HEK293 (cell line): ENCODE results near the gene ADAM21.

Source experiments
- CTCF ChIA-PET: fragments of 350-600 bp; formaldehyde crosslinking; extraction: SDS; loops from one replicate; lab custom pipeline; 2021; ENCODE audit warnings: antibody characterized with exemption; lab: Yijun Ruan, JAX
- POLR2A ChIA-PET: fragments of 300-600 bp; formaldehyde crosslinking; extraction: SDS; loops from one replicate; lab custom pipeline; 2020; ENCODE audit warnings: antibody characterized with exemption, inconsistent platforms; lab: Yijun Ruan, JAX
- H3K27ac ChIP-seq: fragments of 200-500 bp; sonication (Bioruptor generic); 2 replicates; pipeline ENCODE4 v1.5.1; 2014; ENCODE audit warnings: low read depth, low read length, control low read depth, inconsistent platforms; ENCODE audit errors: extremely low read depth
- H3K36me3 ChIP-seq, 2 experiments: fragments of 200-500 bp in 1 of 2; sonication (Bioruptor generic) in 1 of 2; 1 replicate in 1 of 2; 2 replicates in 1 of 2; pipeline ENCODE4 v1.5.1; 2014 to 2017; ENCODE audit warnings: inconsistent platforms in 2 of 2, low read length in 2 of 2; ENCODE audit not compliant: control insufficient read depth in 2 of 2, insufficient read depth in 1 of 2
- H3K4me1 ChIP-seq: fragments of 200-500 bp; sonication (Bioruptor generic); 2 replicates; pipeline ENCODE4 v1.5.1; 2014; ENCODE audit warnings: mild to moderate bottlenecking, low read length, inconsistent platforms; ENCODE audit not compliant: control insufficient read depth, insufficient read depth
- H3K4me3 ChIP-seq: 2 replicates; pipeline ENCODE4 v1.5.1; 2011; ENCODE audit warnings: low read depth, mild to moderate bottlenecking, control low read depth, low read length, moderate library complexity
- H3K9me3 ChIP-seq: fragments of 200-500 bp; sonication (Bioruptor generic); 2 replicates; pipeline ENCODE4 v1.5.1; 2014; ENCODE audit warnings: low read depth, low read length, inconsistent platforms; ENCODE audit not compliant: control insufficient read depth, insufficient read depth
- IKZF3 ChIP-seq: fragments of 450-650 bp; IDR thresholded peaks from 2 replicates; pipeline ENCODE4 v1.5.0; 2018; ENCODE audit warnings: missing biosample characterization, mild to moderate bottlenecking, missing genetic modification characterization, moderate library complexity
- SETDB1 ChIP-seq: IDR thresholded peaks from one replicate; pipeline ENCODE4 v1.6.1; 2017; ENCODE audit warnings: mild to moderate bottlenecking, low read length, moderate library complexity, mixed read lengths; ENCODE audit not compliant: insufficient read length
- SP2 ChIP-seq: fragments of 450-650 bp; formaldehyde crosslinking; IDR thresholded peaks from 2 replicates; pipeline ENCODE4 v1.5.1; 2016; ENCODE audit warnings: missing biosample characterization, missing genetic modification characterization
- TRIM28 ChIP-seq: IDR thresholded peaks from 2 replicates; pipeline ENCODE4 v1.6.1; 2011; ENCODE audit warnings: low read length, control low read depth, borderline replicate concordance
- ZBTB17 ChIP-seq: fragments of 450-650 bp; formaldehyde crosslinking; IDR thresholded peaks from 2 replicates; pipeline ENCODE4 v1.5.1; 2016; ENCODE audit warnings: missing biosample characterization, missing genetic modification characterization
- ZBTB48 ChIP-seq: fragments of 450-650 bp; formaldehyde crosslinking; IDR thresholded peaks from 2 replicates; pipeline ENCODE4 v1.5.1; 2016; ENCODE audit warnings: missing biosample characterization, missing genetic modification characterization
- ZFHX2 ChIP-seq: fragments of 450-650 bp; formaldehyde crosslinking; conservative IDR thresholded peaks from 2 replicates; pipeline ENCODE4 v1.5.1; 2016; ENCODE audit warnings: missing biosample characterization, missing genetic modification characterization
- ZNF114 ChIP-seq: fragments of 450-650 bp; formaldehyde crosslinking; IDR thresholded peaks from 2 replicates; pipeline ENCODE4 v1.5.0; 2017; ENCODE audit warnings: missing biosample characterization, missing genetic modification characterization
- ZNF169 ChIP-seq: fragments of 450-650 bp; formaldehyde crosslinking; IDR thresholded peaks from 2 replicates; pipeline ENCODE4 v1.5.1; 2016; ENCODE audit warnings: missing biosample characterization, missing genetic modification characterization
- ZNF19 ChIP-seq: fragments of 450-650 bp; formaldehyde crosslinking; IDR thresholded peaks from 2 replicates; pipeline ENCODE4; 2016; ENCODE audit warnings: missing biosample characterization, missing genetic modification characterization, low read depth
- ZNF248 ChIP-seq: fragments of 450-650 bp; formaldehyde crosslinking; IDR thresholded peaks from 2 replicates; pipeline ENCODE4 v1.5.1; 2017; ENCODE audit warnings: missing biosample characterization, missing genetic modification characterization
- ZNF280D ChIP-seq: fragments of 450-650 bp; formaldehyde crosslinking; IDR thresholded peaks from 2 replicates; pipeline ENCODE4 v1.5.1; 2016; ENCODE audit warnings: missing biosample characterization, missing genetic modification characterization
- ZNF324 ChIP-seq: fragments of 450-650 bp; formaldehyde crosslinking; IDR thresholded peaks from 2 replicates; pipeline ENCODE4 v1.5.1; 2016; ENCODE audit warnings: missing biosample characterization, missing genetic modification characterization
- ZNF37A ChIP-seq: fragments of 450-650 bp; IDR thresholded peaks from 2 replicates; pipeline ENCODE4 v1.5.1; 2018; ENCODE audit warnings: missing biosample characterization, missing genetic modification characterization
- ZNF426 ChIP-seq: fragments of 450-650 bp; formaldehyde crosslinking; IDR thresholded peaks from 2 replicates; pipeline ENCODE4 v1.5.1; 2017; ENCODE audit warnings: missing biosample characterization, missing genetic modification characterization, mild to moderate bottlenecking, inconsistent platforms, moderate library complexity
- ZNF510 ChIP-seq: fragments of 450-650 bp; formaldehyde crosslinking; IDR thresholded peaks from 2 replicates; pipeline ENCODE4 v1.5.1; 2018; ENCODE audit warnings: mild to moderate bottlenecking, missing genetic modification characterization, missing biosample characterization; ENCODE audit not compliant: insufficient replicate concordance
- ZNF513 ChIP-seq: fragments of 450-650 bp; IDR thresholded peaks from 2 replicates; pipeline ENCODE4 v1.5.1; 2018; ENCODE audit warnings: missing biosample characterization, missing genetic modification characterization
- ZNF558 ChIP-seq: fragments of 450-650 bp; formaldehyde crosslinking; IDR thresholded peaks from 2 replicates; pipeline ENCODE4 v1.5.1; 2016; ENCODE audit warnings: missing biosample characterization, missing genetic modification characterization
- ZNF561 ChIP-seq: fragments of 450-650 bp; IDR thresholded peaks from 2 replicates; pipeline ENCODE4 v1.5.1; 2018; ENCODE audit warnings: missing biosample characterization, missing genetic modification characterization, borderline replicate concordance
- ZNF585B ChIP-seq: fragments of 450-650 bp; formaldehyde crosslinking; IDR thresholded peaks from 2 replicates; pipeline ENCODE4 v1.5.1; 2016; ENCODE audit warnings: missing biosample characterization, missing genetic modification characterization
- ZNF621 ChIP-seq: fragments of 450-650 bp; formaldehyde crosslinking; IDR thresholded peaks from 2 replicates; pipeline ENCODE4 v1.5.1; 2017; ENCODE audit warnings: missing biosample characterization, missing genetic modification characterization
- ZNF626 ChIP-seq: fragments of 450-650 bp; sonication (Bioruptor Pico); formaldehyde crosslinking; IDR thresholded peaks from 2 replicates; pipeline ENCODE4 v1.5.1; 2018; ENCODE audit warnings: missing biosample characterization, missing genetic modification characterization, inconsistent platforms
- ZNF654 ChIP-seq: fragments of 450-650 bp; formaldehyde crosslinking; IDR thresholded peaks from 2 replicates; pipeline ENCODE4 v1.5.1; 2016; ENCODE audit warnings: low read depth, missing biosample characterization, missing genetic modification characterization
- ZNF664 ChIP-seq: fragments of 450-650 bp; formaldehyde crosslinking; IDR thresholded peaks from 2 replicates; pipeline ENCODE4 v1.5.1; 2016; ENCODE audit warnings: missing biosample characterization, missing genetic modification characterization
- ZNF701 ChIP-seq: fragments of 450-650 bp; formaldehyde crosslinking; IDR thresholded peaks from 2 replicates; pipeline ENCODE4 v1.5.1; 2016; ENCODE audit warnings: missing biosample characterization, missing genetic modification characterization
- ZNF704 ChIP-seq: fragments of 450-650 bp; formaldehyde crosslinking; IDR thresholded peaks from 2 replicates; pipeline ENCODE4 v1.5.1; 2016; ENCODE audit warnings: missing biosample characterization, missing genetic modification characterization
- ZNF76 ChIP-seq: fragments of 450-650 bp; formaldehyde crosslinking; IDR thresholded peaks from 2 replicates; pipeline ENCODE4; 2016; ENCODE audit warnings: low read depth, missing biosample characterization, missing genetic modification characterization, borderline replicate concordance
- ZNF768 ChIP-seq: fragments of 450-650 bp; formaldehyde crosslinking; IDR thresholded peaks from 2 replicates; pipeline ENCODE4 v1.5.1; 2018; ENCODE audit warnings: missing biosample characterization, mild to moderate bottlenecking, missing genetic modification characterization
- ZNF776 ChIP-seq: fragments of 450-650 bp; formaldehyde crosslinking; IDR thresholded peaks from 2 replicates; pipeline ENCODE4 v1.5.0; 2017; ENCODE audit warnings: missing biosample characterization, missing genetic modification characterization, borderline replicate concordance

ADAM21 gene

GRCh38 chr14:70436867-70437266 is 15.1 kb upstream of the ADAM21 start:
- no peak overlapping the region for H3K4me3 ChIP-seq
- CTCF ChIA-PET = no interaction called here
- no peak overlapping the region for H3K27ac ChIP-seq
- H3K36me3 ChIP-seq = no peaks in the 10 kb centered on the region
- POLR2A ChIA-PET = no interaction called here
- TF ChIP-seq ZFHX2 (tag by site-specific recombination) (no peak), IKZF3 (tag by site-specific recombination) (no peak), ZNF169 (no peak), ZNF701 (tag by site-specific recombination) (peak; percentile 96), ZNF654 (tag by site-specific recombination) (no peak), ZNF621 (tag by site-specific recombination) (no peak)
- no peaks in the 10 kb centered on the region for H3K9me3 ChIP-seq
- no peaks in the 10 kb centered on the region for H3K4me1 ChIP-seq

GRCh38 chr14:70441641-70442040 is 10.3 kb upstream of the ADAM21 start:
- CTCF ChIA-PET = no interaction called here
- H3K4me1 ChIP-seq = no peaks in the 10 kb centered on the region
- no peak overlapping the region for H3K4me3 ChIP-seq
- no peak overlapping the region for H3K27ac ChIP-seq
- TF ChIP-seq ZNF248 (tag by site-specific recombination) (no peak), SP2 (tag by site-specific recombination) (no peak), ZNF558 (tag by site-specific recombination) (no peak), ZNF585B (tag by site-specific recombination) (no peak), ZNF426 (tag by site-specific recombination) (no peak), ZNF664 (tag by site-specific recombination) (no peak), ZBTB17 (no peak), ZBTB48 (tag by site-specific recombination) (no peak)
- TF ChIP-seq, all 188 proteins: peak for 0
- POLR2A ChIA-PET = no interaction called here
- H3K9me3 ChIP-seq = no peaks in the 10 kb centered on the region
- H3K36me3 ChIP-seq = no peaks in the 10 kb centered on the region

- CTCF ChIA-PET = no interaction called here
- POLR2A ChIA-PET = no interaction called here
Observed at GRCh38 chr14:70442750-70443149, 9.2 kb upstream of the ADAM21 start.

More at GRCh38 chr14:70442750-70443149, 9.2 kb upstream of the ADAM21 start:
- Histone ChIP-seq H3K9me3 (no peaks in the 10 kb centered on the region), H3K36me3 (no peaks in the 10 kb centered on the region), H3K27ac (no peak overlapping the region), H3K4me1 (no peaks in the 10 kb centered on the region), H3K4me3 (no peak overlapping the region)
- TF ChIP-seq ZNF114 (tag by site-specific recombination) = no peak
- no peak for TF ChIP-seq ZNF561 (tag by site-specific recombination)
- TF ChIP-seq ZNF280D (tag by site-specific recombination) = peak; percentile 64; the same call in 1 of the 2 replicates
- TF ChIP-seq ZNF704 (tag by site-specific recombination) = no peak
- peak; percentile 45; the same call in 1 of the 2 replicates for TF ChIP-seq ZNF626
- TF ChIP-seq ZNF37A (tag by site-specific recombination) = no peak
- TF ChIP-seq ZNF76 = no peak
- peak; percentile 91 for TF ChIP-seq SETDB1
- TF ChIP-seq ZNF324 (tag by site-specific recombination) = no peak
- TF ChIP-seq TRIM28 = peak; percentile 62; the same call in 1 of the 2 replicates
- TF ChIP-seq ZNF510 (tag by site-specific recombination) = no peak
- TF ChIP-seq ZNF768 (tag by site-specific recombination) = no peak
- TF ChIP-seq ZNF19 = no peak
- TF ChIP-seq ZNF513 (tag by site-specific recombination) = no peak
- no peak for TF ChIP-seq ZNF776 (tag by site-specific recombination)
